Osteocyte (in vitro differentiated cells): ENCODE measurements around the gene HMGCLL1. TPM values are rescaled to one million over a fixed set of nuclear protein-coding genes. Genes with fewer than 3 reads are reported as not detected.

Source experiments
- DNase-seq: peaks from one replicate; pipeline ENCODE4 v3.0.0; 2021; ENCODE audit warnings: mixed read lengths; ENCODE audit not compliant: unreplicated experiment; ENCODE audit errors: extremely low spot score
- H3K27ac Mint-ChIP-seq: one replicate; pipeline ENCODE4 v1.8.0; 2021; ENCODE audit warnings: mild to moderate bottlenecking, mixed read lengths; ENCODE audit not compliant: unreplicated experiment
- H3K27me3 Mint-ChIP-seq: one replicate; pipeline ENCODE4 v1.8.0; 2021; ENCODE audit warnings: mixed read lengths; ENCODE audit not compliant: unreplicated experiment
- H3K36me3 Mint-ChIP-seq: one replicate; pipeline ENCODE4 v1.8.0; 2021; ENCODE audit warnings: mixed read lengths; ENCODE audit not compliant: unreplicated experiment
- H3K4me1 Mint-ChIP-seq: one replicate; pipeline ENCODE4 v1.8.0; 2021; ENCODE audit warnings: mixed read lengths; ENCODE audit not compliant: unreplicated experiment
- H3K4me3 Mint-ChIP-seq: one replicate; pipeline ENCODE4 v1.8.0; 2021; ENCODE audit warnings: mild to moderate bottlenecking, moderate library complexity, mixed read lengths; ENCODE audit not compliant: unreplicated experiment
- H3K9me3 Mint-ChIP-seq: one replicate; pipeline ENCODE4 v1.8.0; 2021; ENCODE audit warnings: mixed read lengths; ENCODE audit not compliant: unreplicated experiment
- CTCF ChIP-seq: fragments of 200-600 bp; sonication (generic); IDR thresholded peaks from 2 replicates; pipeline ENCODE4 v1.5.0; 2021; ENCODE audit warnings: antibody characterized with exemption, mild to moderate bottlenecking, moderate library complexity
- total RNA-seq: library from RNA; stranded (reverse); gene quantifications from 2 replicates; pipeline ENCODE4 v1.2.1, GENCODE V29; 2021

The HMGCLL1 gene
- total RNA-seq, 1 donor from 2014 or later, result not detected

- no peak for DNase-seq
- no peaks in the 10 kb centered on the region for H3K36me3 Mint-ChIP-seq
- H3K4me1 Mint-ChIP-seq, result no peaks in the 10 kb centered on the region
- no peaks in the 10 kb centered on the region for H3K9me3 Mint-ChIP-seq
- no peaks in the 10 kb centered on the region for H3K27me3 Mint-ChIP-seq
- no peak overlapping the region for H3K27ac Mint-ChIP-seq
- TF ChIP-seq CTCF, result no peak
- no peak overlapping the region for H3K4me3 Mint-ChIP-seq
Measured at GRCh38 chr6:55518529-55519060, 60.4 kb downstream of the HMGCLL1 start.

GRCh38 chr6:55516736-55517135, 62.3 kb downstream of the HMGCLL1 start:
- no peak overlapping the region for H3K4me3 Mint-ChIP-seq
- no peaks in the 10 kb centered on the region for H3K36me3 Mint-ChIP-seq
- no peaks in the 10 kb centered on the region for H3K4me1 Mint-ChIP-seq
- no peak overlapping the region for H3K27ac Mint-ChIP-seq
- peaks cover 2% of the 10 kb centered on the region for H3K27me3 Mint-ChIP-seq
- TF ChIP-seq CTCF, result no peak
- no peak for DNase-seq
- no peaks in the 10 kb centered on the region for H3K9me3 Mint-ChIP-seq

- Mint-ChIP-seq H3K27ac (no peak overlapping the region), H3K36me3 (no peaks in the 10 kb centered on the region), H3K4me3 (no peak overlapping the region), H3K9me3 (no peaks in the 10 kb centered on the region), H3K4me1 (no peaks in the 10 kb centered on the region), H3K27me3 (peaks cover 2% of the 10 kb centered on the region)
- DNase-seq, result no peak
- no peak for TF ChIP-seq CTCF
Measured at GRCh38 chr6:55512904-55513303, 66.1 kb downstream of the HMGCLL1 start.

GRCh38 chr6:55511122-55511800, 67.7 kb downstream of the HMGCLL1 start:
- DNase-seq, result no peak
- H3K36me3 Mint-ChIP-seq, result no peaks in the 10 kb centered on the region
- H3K4me3 Mint-ChIP-seq, result no peak overlapping the region
- H3K4me1 Mint-ChIP-seq, result no peaks in the 10 kb centered on the region
- H3K27me3 Mint-ChIP-seq, result peaks cover 2% of the 10 kb centered on the region
- H3K27ac Mint-ChIP-seq, result no peak overlapping the region
- H3K9me3 Mint-ChIP-seq, result no peaks in the 10 kb centered on the region
- no peak for TF ChIP-seq CTCF

GRCh38 chr6:55499591-55499990, 79.4 kb downstream of the HMGCLL1 start:
- Mint-ChIP-seq H3K4me1 (no peaks in the 10 kb centered on the region), H3K36me3 (no peaks in the 10 kb centered on the region), H3K27ac (no peak overlapping the region), H3K9me3 (peaks cover 14% of the 10 kb centered on the region), H3K27me3 (no peaks in the 10 kb centered on the region), H3K4me3 (no peak overlapping the region)
- TF ChIP-seq CTCF, result no peak
- DNase-seq, result no peak
